Peyer's patch (tissue), 4 donors: ENCODE results near the gene PRKCG. TPM values are rescaled to one million over a fixed set of nuclear protein-coding genes. Genes with fewer than 3 reads are reported as not detected.

ENCODE experiments used
- DNase-seq, 3 donors: peaks; one replicate each; pipeline ENCODE4 v3.0.0-alpha.2; 2017 to 2019
- H3K27ac ChIP-seq, 4 donors: fragments of 200-600 bp; sonication (generic); one replicate each; pipeline ENCODE4 v1.5.1; 2016 to 2019
- H3K27me3 ChIP-seq, 2 donors: fragments of 200-600 bp; sonication (generic); one replicate each; pipeline ENCODE4 v1.5.1; 2019
- H3K36me3 ChIP-seq, 3 donors: fragments of 200-600 bp; sonication (generic); one replicate each; pipeline ENCODE4 v1.5.1; 2016 to 2019
- H3K4me1 ChIP-seq, 4 donors: fragments of 200-600 bp; sonication (generic); one replicate each; pipeline ENCODE4 v1.5.1; 2016 to 2019
- H3K4me3 ChIP-seq, 4 donors: fragments of 200-600 bp; sonication (generic); 1 replicate in 3 of 4; 2 replicates in 1 of 4; pipeline ENCODE4 v1.5.1; 2016 to 2019; ENCODE audit warnings: mild to moderate bottlenecking in 1 of 4
- H3K9me3 ChIP-seq, 4 donors: fragments of 200-600 bp; sonication (generic); one replicate each; pipeline ENCODE4 v1.5.1; 2016 to 2019; ENCODE audit warnings: mild to moderate bottlenecking in 1 of 4
- POLR2A ChIP-seq, 2 donors: fragments of 450-650 bp; IDR thresholded peaks; one replicate each; pipeline ENCODE4 v1.5.1; 2017; ENCODE audit warnings: antibody characterized with exemption in 2 of 2, mild to moderate bottlenecking in 2 of 2, moderate library complexity in 2 of 2
- total RNA-seq, 4 donors: library from RNA; depleted of rRNA; stranded (reverse); fragments of >200 nt; gene quantifications; one replicate each; pipeline ENCODE4 v1.1.0, GENCODE V29; 2016
- TF ChIP-seq, protein P1 (sequence below), 6 experiments: fragments of 450-650 bp in 4 of 6; fragments of 200-600 bp in 2 of 6; sonication (generic) in 1 of 6; IDR thresholded peaks; one replicate each; pipeline ENCODE4 v1.5.1; 2017 to 2019; ENCODE audit warnings: antibody characterized with exemption in 6 of 6, mild to moderate bottlenecking in 3 of 6, moderate library complexity in 1 of 6

PRKCG gene
- total RNA-seq, 4 donors from 2014 or later: 0.47 to 2.5 TPM; not detected in 2

DNA sequence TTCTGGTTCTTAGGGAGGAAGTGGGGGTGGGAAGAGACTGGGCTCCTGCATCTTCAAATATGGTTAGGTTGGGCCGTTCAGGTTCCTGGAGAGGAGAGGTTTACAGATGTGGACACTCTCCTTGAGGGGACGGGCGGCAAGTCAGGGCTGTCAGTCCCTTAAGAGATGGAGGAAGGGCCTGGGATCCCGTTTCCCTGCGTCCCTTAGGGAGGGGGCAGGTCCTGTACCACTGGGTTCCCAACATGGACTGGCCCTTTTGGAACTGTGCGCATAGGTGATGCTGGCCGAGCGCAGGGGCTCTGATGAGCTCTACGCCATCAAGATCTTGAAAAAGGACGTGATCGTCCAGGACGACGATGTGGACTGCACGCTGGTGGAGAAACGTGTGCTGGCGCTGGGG is 16.2 kb downstream of the PRKCG start:
- H3K9me3 ChIP-seq: peaks cover 0 to 5% (median 0%) of the 10 kb centered on the region in 4 donors
- no peak for DNase-seq
- no peak overlapping the region for H3K27ac ChIP-seq
- no peak overlapping the region for H3K4me3 ChIP-seq
- peaks cover 0 to 9% of the 10 kb centered on the region in 2 donors for H3K27me3 ChIP-seq
- no peak for TF ChIP-seq POLR2A (IDR thresholded peaks at IDR 0.05)
- TF ChIP-seq, protein P1, sequence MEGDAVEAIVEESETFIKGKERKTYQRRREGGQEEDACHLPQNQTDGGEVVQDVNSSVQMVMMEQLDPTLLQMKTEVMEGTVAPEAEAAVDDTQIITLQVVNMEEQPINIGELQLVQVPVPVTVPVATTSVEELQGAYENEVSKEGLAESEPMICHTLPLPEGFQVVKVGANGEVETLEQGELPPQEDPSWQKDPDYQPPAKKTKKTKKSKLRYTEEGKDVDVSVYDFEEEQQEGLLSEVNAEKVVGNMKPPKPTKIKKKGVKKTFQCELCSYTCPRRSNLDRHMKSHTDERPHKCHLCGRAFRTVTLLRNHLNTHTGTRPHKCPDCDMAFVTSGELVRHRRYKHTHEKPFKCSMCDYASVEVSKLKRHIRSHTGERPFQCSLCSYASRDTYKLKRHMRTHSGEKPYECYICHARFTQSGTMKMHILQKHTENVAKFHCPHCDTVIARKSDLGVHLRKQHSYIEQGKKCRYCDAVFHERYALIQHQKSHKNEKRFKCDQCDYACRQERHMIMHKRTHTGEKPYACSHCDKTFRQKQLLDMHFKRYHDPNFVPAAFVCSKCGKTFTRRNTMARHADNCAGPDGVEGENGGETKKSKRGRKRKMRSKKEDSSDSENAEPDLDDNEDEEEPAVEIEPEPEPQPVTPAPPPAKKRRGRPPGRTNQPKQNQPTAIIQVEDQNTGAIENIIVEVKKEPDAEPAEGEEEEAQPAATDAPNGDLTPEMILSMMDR (IDR thresholded peaks at IDR 0.05): no peak
- H3K36me3 ChIP-seq: no peaks in the 10 kb centered on the region
- H3K4me1 ChIP-seq: no peaks in the 10 kb centered on the region

DNA sequence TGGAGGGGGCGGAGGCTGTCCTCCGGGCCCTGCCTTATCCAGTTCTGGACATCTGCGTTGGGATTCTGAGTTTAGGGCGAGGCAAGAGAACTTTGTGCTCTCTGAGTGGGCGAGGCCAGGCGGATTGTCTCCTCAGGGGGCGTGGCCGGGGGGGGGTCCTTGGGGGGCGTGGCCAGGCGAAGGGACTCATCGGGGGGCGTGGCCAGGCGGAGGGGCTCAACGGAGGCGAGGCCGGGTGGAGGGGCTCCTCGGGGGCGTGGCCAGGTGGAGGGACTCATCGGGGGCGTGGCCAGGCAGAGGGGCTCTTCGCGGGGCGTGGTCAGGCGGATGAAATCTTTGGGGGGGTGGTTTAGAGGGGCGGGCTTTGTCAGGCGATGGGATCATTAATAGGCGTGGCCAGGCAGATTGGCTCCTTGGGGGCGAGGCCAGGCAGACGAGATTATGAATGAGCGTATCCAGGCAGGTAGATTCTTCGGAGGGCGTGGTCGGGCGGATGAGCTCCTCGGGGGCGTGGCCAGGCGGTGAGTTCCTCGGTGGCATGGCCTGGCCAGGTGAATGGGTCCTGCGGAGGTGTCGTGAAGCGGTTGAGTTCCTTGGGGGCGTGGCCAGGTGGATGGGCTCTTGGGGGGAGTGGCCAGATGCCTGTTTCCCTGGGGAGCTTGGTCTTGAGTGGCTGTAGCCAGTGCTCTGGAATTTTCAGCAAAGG is 16.8 kb downstream of the PRKCG start:
- no peak overlapping the region for H3K27ac ChIP-seq
- H3K4me1 ChIP-seq: no peaks in the 10 kb centered on the region
- no peak overlapping the region for H3K4me3 ChIP-seq
- H3K9me3 ChIP-seq: peaks cover 0 to 5% (median 0%) of the 10 kb centered on the region in 4 donors
- TF ChIP-seq POLR2A (IDR thresholded peaks at IDR 0.05): no peak
- TF ChIP-seq, protein P1 (IDR thresholded peaks at IDR 0.05): no peak
- no peaks in the 10 kb centered on the region for H3K36me3 ChIP-seq
- H3K27me3 ChIP-seq: peaks cover 0 to 9% of the 10 kb centered on the region in 2 donors
- DNase-seq: no peak

DNA sequence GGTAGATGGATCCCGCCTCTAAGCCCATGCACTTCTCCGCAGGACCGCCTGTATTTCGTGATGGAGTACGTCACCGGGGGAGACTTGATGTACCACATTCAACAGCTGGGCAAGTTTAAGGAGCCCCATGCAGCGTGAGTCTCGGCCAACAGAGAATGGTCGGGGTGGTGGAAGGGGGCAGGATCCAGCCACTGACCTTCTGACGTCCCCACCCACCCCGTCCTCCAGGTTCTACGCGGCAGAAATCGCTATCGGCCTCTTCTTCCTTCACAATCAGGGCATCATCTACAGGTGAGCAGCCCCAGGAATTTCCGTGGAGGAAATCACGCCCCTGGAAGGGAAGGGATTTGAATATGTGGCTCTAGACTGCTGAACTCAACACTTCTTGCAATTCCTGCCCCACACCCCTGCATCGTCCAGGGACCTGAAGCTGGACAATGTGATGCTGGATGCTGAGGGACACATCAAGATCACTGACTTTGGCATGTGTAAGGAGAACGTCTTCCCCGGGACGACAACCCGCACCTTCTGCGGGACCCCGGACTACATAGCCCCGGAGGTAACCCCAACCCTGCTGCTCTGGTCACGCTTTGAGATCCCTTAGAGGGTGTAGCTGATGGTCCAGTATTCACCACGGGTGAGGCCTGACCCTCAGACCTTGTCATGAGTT is 18.3 kb downstream of the PRKCG start:
- TF ChIP-seq POLR2A (IDR thresholded peaks at IDR 0.05): no peak
- TF ChIP-seq, protein P1 (IDR thresholded peaks at IDR 0.05): no peak
- H3K27me3 ChIP-seq: peaks cover 0 to 5% of the 10 kb centered on the region in 2 donors

DNA sequence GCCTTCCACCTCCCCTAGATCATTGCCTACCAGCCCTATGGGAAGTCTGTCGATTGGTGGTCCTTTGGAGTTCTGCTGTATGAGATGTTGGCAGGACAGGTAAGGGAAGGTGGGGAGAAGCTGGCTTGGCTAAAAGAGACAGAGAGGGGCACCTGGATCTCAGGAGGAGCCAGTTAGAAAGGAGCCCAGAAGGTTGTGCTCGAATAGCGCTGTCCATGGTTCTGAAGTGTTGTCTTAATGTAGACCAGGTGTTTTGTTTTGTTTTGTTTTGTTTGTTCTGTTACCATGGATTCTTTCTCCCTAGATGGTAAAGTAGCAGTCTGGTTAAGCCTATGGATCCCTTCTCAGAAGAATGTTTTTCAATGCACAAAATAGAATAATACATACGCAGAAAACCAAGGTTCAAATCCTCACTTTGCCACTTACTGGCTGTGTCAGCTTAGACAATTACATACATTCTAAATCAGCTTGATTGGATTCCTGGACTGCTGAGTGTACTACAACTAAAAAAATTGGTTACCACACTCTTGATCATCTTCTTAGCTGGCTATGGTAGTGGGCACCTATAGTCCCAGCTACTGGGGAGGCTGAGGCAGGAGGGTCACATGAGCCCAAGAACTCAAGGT is 21.2 kb downstream of the PRKCG start:
- peaks cover 0 to 12% (median 0%) of the 10 kb centered on the region in 4 donors for H3K9me3 ChIP-seq
- peaks cover 0 to 17% of the 10 kb centered on the region in 2 donors for H3K27me3 ChIP-seq
- H3K4me1 ChIP-seq: peaks cover 0 to 9% (median 3%) of the 10 kb centered on the region in 4 donors
- no peak overlapping the region for H3K4me3 ChIP-seq
- no peak for DNase-seq
- TF ChIP-seq POLR2A (IDR thresholded peaks at IDR 0.05): no peak
- TF ChIP-seq, protein P1 (IDR thresholded peaks at IDR 0.05): no peak
- H3K36me3 ChIP-seq: no peaks in the 10 kb centered on the region
- no peak overlapping the region for H3K27ac ChIP-seq

More for the DNA sequence above, 18.3 kb downstream of the PRKCG start:
- Histone ChIP-seq H3K4me1 (no peaks in the 10 kb centered on the region), H3K4me3 (no peak overlapping the region), H3K27ac (no peak overlapping the region), H3K36me3 (no peaks in the 10 kb centered on the region), H3K9me3 (peaks cover 0 to 5% (median 0%) of the 10 kb centered on the region in 4 donors)
- DNase-seq: no peak

DNA sequence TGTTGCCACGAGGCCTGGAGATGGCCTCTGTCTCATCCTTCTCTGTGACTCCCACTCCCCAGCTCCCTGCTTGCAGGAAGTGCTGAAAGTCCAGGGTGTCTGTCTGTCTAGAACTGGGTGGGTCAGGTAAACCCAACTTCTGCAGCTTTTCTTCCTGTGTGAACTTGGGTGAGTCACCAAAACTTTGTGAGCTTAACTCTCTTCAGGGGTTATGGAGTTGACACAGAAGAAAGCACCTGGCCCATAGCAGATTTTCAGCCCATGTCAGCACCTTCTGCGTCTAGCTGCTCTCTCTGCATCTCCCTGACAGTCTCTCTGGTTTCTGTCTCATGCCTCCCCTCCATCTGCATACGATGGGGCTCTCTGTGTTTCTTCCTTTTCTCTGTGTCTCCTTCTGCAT is 22.9 kb downstream of the PRKCG start:
- H3K4me1 ChIP-seq: peaks cover 0 to 16% (median 4%) of the 10 kb centered on the region in 4 donors
- TF ChIP-seq, protein P1 (IDR thresholded peaks at IDR 0.05): no peak
- TF ChIP-seq POLR2A (IDR thresholded peaks at IDR 0.05): no peak
- H3K27ac ChIP-seq: no peak overlapping the region
- H3K9me3 ChIP-seq: peaks cover 0 to 11% (median 0%) of the 10 kb centered on the region in 4 donors
- H3K4me3 ChIP-seq: no peak overlapping the region
- H3K36me3 ChIP-seq: no peaks in the 10 kb centered on the region
- DNase-seq: no peak
- peaks cover 0 to 21% of the 10 kb centered on the region in 2 donors for H3K27me3 ChIP-seq
